Endothelial cell of umbilical vein (primary cell): ENCODE data around the gene SPAG5. TPM values are rescaled to one million over a fixed set of nuclear protein-coding genes. Genes with fewer than 3 reads are reported as not detected.

Experiments used
- BruUV-seq: library from RNA; stranded (reverse); fragments of 400-500 nt; replicated peaks from 2 replicates; lab custom pipeline; 2021; lab: Mats Ljungman, UMichigan
- CTCF ChIA-PET: fragments of 300-600, 350-600 bp; sonication (Branson Sonifier 250); formaldehyde crosslinking; loops from one replicate; lab custom pipeline; 2021; ENCODE audit warnings: antibody characterized with exemption, inconsistent platforms; lab: Charles Lee
- POLR2A ChIA-PET: fragments of 300-600, 350-600 bp; sonication (Branson Sonifier 250); formaldehyde crosslinking; loops from one replicate; lab custom pipeline; 2021; ENCODE audit warnings: antibody characterized with exemption, inconsistent platforms; lab: Charles Lee
- DNase-seq: peaks from one replicate; pipeline ENCODE4 v3.0.0-alpha.2; 2011; ENCODE audit warnings: low read depth, low spot score
- FAIRE-seq: peaks from 2 replicates; lab custom pipeline; 2011; peaks lifted over from hg19 to GRCh38; lab: Jason Lieb, UNC
- H2AFZ ChIP-seq: 2 replicates; pipeline ENCODE4 v1.6.0; 2012; ENCODE audit warnings: low read depth, low read length, control low read depth, inconsistent platforms
- H3K27ac ChIP-seq: 2 replicates; pipeline ENCODE4 v1.5.1; 2011; ENCODE audit warnings: low read depth, mild to moderate bottlenecking, control low read depth, low read length, moderate library complexity; ENCODE audit not compliant: insufficient read depth
- H3K27me3 ChIP-seq, 2 experiments: 2 replicates each; pipeline versions ENCODE4 v1.6.0 to v1.6.1; 2011; ENCODE audit warnings: low read length in 2 of 2, mixed read lengths in 1 of 2; ENCODE audit not compliant: control insufficient read depth in 2 of 2, insufficient read depth in 2 of 2
- H3K36me3 ChIP-seq, 2 experiments: 2 replicates in 1 of 2; 3 replicates in 1 of 2; pipeline ENCODE4 v1.5.1; 2011; ENCODE audit warnings: low read length in 2 of 2, mild to moderate bottlenecking in 1 of 2, moderate library complexity in 1 of 2; ENCODE audit not compliant: control insufficient read depth in 2 of 2, insufficient read depth in 2 of 2; ENCODE audit errors: extremely low read depth in 1 of 2
- H3K4me1 ChIP-seq: 3 replicates; pipeline ENCODE4 v1.5.1; 2011; ENCODE audit warnings: mild to moderate bottlenecking, low read length; ENCODE audit not compliant: control insufficient read depth, insufficient read depth; ENCODE audit errors: extremely low read depth
- H3K4me2 ChIP-seq: 2 replicates; pipeline ENCODE4 v1.6.1; 2011; ENCODE audit warnings: low read length, control low read depth, mixed read lengths; ENCODE audit not compliant: insufficient read depth
- H3K4me3 ChIP-seq, 3 experiments: fragments of 200-600 bp in 1 of 3; sonication (generic), shearing (Covaris generic) in 1 of 3; replicated peaks in 1 of 3; 2 replicates each; pipeline ENCODE4 v1.5.1; 2011 to 2016; ENCODE audit warnings: control low read depth in 3 of 3, low read length in 3 of 3, mild to moderate bottlenecking in 2 of 3, inconsistent platforms in 1 of 3, low read depth in 1 of 3, moderate library complexity in 1 of 3; ENCODE audit not compliant: insufficient read depth in 1 of 3
- H3K79me2 ChIP-seq: 2 replicates; pipeline ENCODE4 v1.6.0; 2012; ENCODE audit warnings: low read length, inconsistent platforms; ENCODE audit not compliant: control insufficient read depth, insufficient read depth
- H3K9ac ChIP-seq: replicated peaks from 2 replicates; pipeline ENCODE3; 2011; ENCODE audit warnings: low read length, control low read depth; ENCODE audit not compliant: insufficient read depth; ENCODE audit errors: extremely low read depth
- H3K9me1 ChIP-seq: replicated peaks from 3 replicates; pipeline ENCODE4 v1.6.0; 2011; ENCODE audit warnings: mild to moderate bottlenecking, low read length; ENCODE audit not compliant: control insufficient read depth, insufficient read depth; ENCODE audit errors: extremely low read depth
- H3K9me3 ChIP-seq: replicated peaks from 2 replicates; pipeline ENCODE4 v1.5.1; 2012; ENCODE audit warnings: low read length, inconsistent platforms; ENCODE audit not compliant: control insufficient read depth, insufficient read depth
- H4K20me1 ChIP-seq: replicated peaks from 2 replicates; pipeline ENCODE3; 2011; ENCODE audit warnings: mild to moderate bottlenecking, low read length; ENCODE audit not compliant: control insufficient read depth, insufficient read depth; ENCODE audit errors: extremely low read depth
- EZH2 ChIP-seq: IDR thresholded peaks from 2 replicates; pipeline ENCODE4 v1.6.1; 2012; ENCODE audit warnings: borderline replicate concordance, low read depth, mild to moderate bottlenecking, moderate library complexity, low read length, inconsistent platforms; ENCODE audit not compliant: severe bottlenecking
- FOS ChIP-seq: IDR thresholded peaks from 2 replicates; pipeline ENCODE4 v1.6.1; 2011; ENCODE audit warnings: mild to moderate bottlenecking, low read length, moderate library complexity, borderline replicate concordance; ENCODE audit not compliant: insufficient read depth
- GATA2 ChIP-seq: IDR thresholded peaks from 2 replicates; pipeline ENCODE4 v1.7.0; 2011; ENCODE audit warnings: low read depth, mild to moderate bottlenecking, moderate library complexity, mixed read lengths, low read length; ENCODE audit not compliant: insufficient read length, insufficient read depth
- JUN ChIP-seq: IDR thresholded peaks from 2 replicates; pipeline ENCODE4 v1.6.1; 2011; ENCODE audit warnings: borderline replicate concordance, low read depth; ENCODE audit not compliant: insufficient read length, insufficient read depth
- MYC ChIP-seq: IDR thresholded peaks from one replicate; pipeline ENCODE4 v1.6.1; 2011; ENCODE audit warnings: mild to moderate bottlenecking, low read depth, low read length
- POLR2A ChIP-seq: IDR thresholded peaks from 2 replicates; pipeline ENCODE4 v1.6.1; 2012; ENCODE audit warnings: low read depth, mild to moderate bottlenecking, control low read depth, low read length
- POLR2AphosphoS5 ChIP-seq: IDR thresholded peaks from 2 replicates; pipeline ENCODE4 v1.6.1; 2012; ENCODE audit warnings: low read depth, mild to moderate bottlenecking, control low read depth, low read length, moderate library complexity; ENCODE audit not compliant: insufficient read depth
- dilution Hi-C: fragments of 300-500 bp; cut with MboI; formaldehyde crosslinking; loops from one replicate; pipeline ENCODE4 v1.15.0; 2019; ENCODE audit warnings: low sequenced_read_pairs; ENCODE audit not compliant: extremely low pct_ligation_motif_present
- intact Hi-C: fragments of 100-400 bp; cut with micrococcal nuclease; formaldehyde crosslinking; loops from one replicate; pipeline ENCODE4 v1.10.0; 2022
- polyA plus RNA-seq, 4 experiments: library from polyadenylated mRNA; depleted of rRNA in 3 of 4; stranded (reverse) in 3 of 4; unstranded in 1 of 4; fragments of >200 nt; gene quantifications; 2 replicates each; pipeline versions ENCODE4 v1.2.1 to v1.2.3, GENCODE V29; 2011 to 2012; ENCODE audit warnings: missing spikeins in 1 of 4
- total RNA-seq: library from RNA; stranded (reverse); gene quantifications from 2 replicates; pipeline ENCODE4 v1.2.3, GENCODE V29; 2021
- TF ChIP-seq, protein P1 (sequence below): IDR thresholded peaks from 2 replicates; pipeline ENCODE4 v1.6.1; 2011; ENCODE audit not compliant: insufficient read depth, insufficient read length
- TF ChIP-seq, protein P2 (sequence below), 2 donors: IDR thresholded peaks; 1 replicate in 1 of 2; 2 replicates in 1 of 2; pipeline ENCODE4 v1.5.1; 2011; ENCODE audit warnings: low read length in 2 of 2, mild to moderate bottlenecking in 2 of 2, moderate library complexity in 2 of 2, control low read depth in 1 of 2, inconsistent platforms in 1 of 2, low read depth in 1 of 2; ENCODE audit not compliant: insufficient read depth in 1 of 2; ENCODE audit errors: extremely low read depth in 1 of 2

SPAG5 gene
- total and polyA plus RNA-seq, 2 donors (not counting 3 experiments of a cell fraction or from before 2014, with no cell fraction given), result 31.7 to 85.4 TPM

DNA sequence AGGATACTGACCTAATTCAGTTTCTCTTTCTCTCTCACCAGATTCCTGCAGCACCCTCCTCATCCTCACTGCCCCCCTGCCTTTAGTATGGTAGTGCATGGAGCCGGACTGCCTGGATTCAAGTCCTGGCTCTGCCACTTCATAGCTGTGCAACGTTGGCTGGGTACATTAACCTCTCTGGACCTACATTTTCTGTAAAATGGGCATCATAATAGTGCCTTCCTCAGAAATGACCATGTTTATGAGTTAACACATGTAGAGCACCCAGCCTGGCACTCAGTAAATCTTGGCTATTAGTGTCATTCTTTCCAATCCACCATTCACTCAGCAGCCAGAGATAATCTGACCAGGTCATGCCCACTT, 53.7 kb downstream of the SPAG5 start:
- Histone ChIP-seq H3K27me3 (no peaks in the 10 kb centered on the region), H3K9me1 (no peaks in the 10 kb centered on the region), H3K79me2 (no peaks in the 10 kb centered on the region), H4K20me1 (no peaks in the 10 kb centered on the region), H3K27ac (no peak overlapping the region), H3K9me3 (no peaks in the 10 kb centered on the region), H3K4me3 (no peak overlapping the region), H3K36me3 (peaks cover 0 to 10% of the 10 kb centered on the region in 2 experiments), H3K9ac (no peak overlapping the region), H3K4me2 (no peak overlapping the region), H2AFZ (no peak overlapping the region), H3K4me1 (no peaks in the 10 kb centered on the region)
- no peak for FAIRE-seq
- dilution Hi-C loops, result no loop called here
- TF ChIP-seq, protein P1, sequence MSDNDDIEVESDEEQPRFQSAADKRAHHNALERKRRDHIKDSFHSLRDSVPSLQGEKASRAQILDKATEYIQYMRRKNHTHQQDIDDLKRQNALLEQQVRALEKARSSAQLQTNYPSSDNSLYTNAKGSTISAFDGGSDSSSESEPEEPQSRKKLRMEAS, result no peak
- TF ChIP-seq FOS, result no peak
- no peak for TF ChIP-seq GATA2
- TF ChIP-seq POLR2AphosphoS5, result no peak
- no peak for TF ChIP-seq POLR2A
- TF ChIP-seq, protein P2, sequence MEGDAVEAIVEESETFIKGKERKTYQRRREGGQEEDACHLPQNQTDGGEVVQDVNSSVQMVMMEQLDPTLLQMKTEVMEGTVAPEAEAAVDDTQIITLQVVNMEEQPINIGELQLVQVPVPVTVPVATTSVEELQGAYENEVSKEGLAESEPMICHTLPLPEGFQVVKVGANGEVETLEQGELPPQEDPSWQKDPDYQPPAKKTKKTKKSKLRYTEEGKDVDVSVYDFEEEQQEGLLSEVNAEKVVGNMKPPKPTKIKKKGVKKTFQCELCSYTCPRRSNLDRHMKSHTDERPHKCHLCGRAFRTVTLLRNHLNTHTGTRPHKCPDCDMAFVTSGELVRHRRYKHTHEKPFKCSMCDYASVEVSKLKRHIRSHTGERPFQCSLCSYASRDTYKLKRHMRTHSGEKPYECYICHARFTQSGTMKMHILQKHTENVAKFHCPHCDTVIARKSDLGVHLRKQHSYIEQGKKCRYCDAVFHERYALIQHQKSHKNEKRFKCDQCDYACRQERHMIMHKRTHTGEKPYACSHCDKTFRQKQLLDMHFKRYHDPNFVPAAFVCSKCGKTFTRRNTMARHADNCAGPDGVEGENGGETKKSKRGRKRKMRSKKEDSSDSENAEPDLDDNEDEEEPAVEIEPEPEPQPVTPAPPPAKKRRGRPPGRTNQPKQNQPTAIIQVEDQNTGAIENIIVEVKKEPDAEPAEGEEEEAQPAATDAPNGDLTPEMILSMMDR (IDR thresholded peaks at IDR 0.05; ENCODE audit: extremely low read depth in 1 of 2, insufficient read depth in 1 of 2, low read depth in 1 of 2, low read length in 2 of 2), result no peak
- TF ChIP-seq JUN, result no peak
- no peak for TF ChIP-seq EZH2
- no peak for TF ChIP-seq MYC
- DNase-seq, result no peak
- POLR2A ChIA-PET, result interaction anchor here (1.0 kb wide), 1 partner anchor 26 kb away, joined by 5 read pairs; the partner anchor contains the start of gene PIGS
- CTCF ChIA-PET, result no interaction called here
- intact Hi-C loops, result no loop called here
- BruUV-seq, result no TSS peak
